SH-SY5Y (cell line): ENCODE results near the gene HBP1.

ENCODE experiments used
- GATA2 ChIP-seq: IDR thresholded peaks from 2 replicates; pipeline ENCODE4 v1.6.1; 2011; ENCODE audit warnings: mild to moderate bottlenecking, low read depth, low read length
- GATA3 ChIP-seq: IDR thresholded peaks from 2 replicates; pipeline ENCODE4 v1.6.1; 2011; ENCODE audit warnings: low read depth, mild to moderate bottlenecking, low read length, moderate library complexity

- TF ChIP-seq GATA2, result no peak
- TF ChIP-seq GATA3, result no peak
Measured at GRCh38 chr7:107237451-107237850, 68.6 kb downstream of the HBP1 start.
